KBM-7 (cell line): ENCODE measurements around the gene NALF2.

Experiments used
- DNase-seq: peaks from one replicate; pipeline ENCODE4 v3.0.0-alpha.2; 2015
- in situ Hi-C: fragments of 300-500 bp; cut with MboI; formaldehyde crosslinking; loops from 2 replicates; pipeline ENCODE4 v1.14.3; 2020; ENCODE audit warnings: low sequenced_read_pairs, low pct_unique_long_range_greater_than_20kb, mixed read lengths

NALF2 gene

DNA sequence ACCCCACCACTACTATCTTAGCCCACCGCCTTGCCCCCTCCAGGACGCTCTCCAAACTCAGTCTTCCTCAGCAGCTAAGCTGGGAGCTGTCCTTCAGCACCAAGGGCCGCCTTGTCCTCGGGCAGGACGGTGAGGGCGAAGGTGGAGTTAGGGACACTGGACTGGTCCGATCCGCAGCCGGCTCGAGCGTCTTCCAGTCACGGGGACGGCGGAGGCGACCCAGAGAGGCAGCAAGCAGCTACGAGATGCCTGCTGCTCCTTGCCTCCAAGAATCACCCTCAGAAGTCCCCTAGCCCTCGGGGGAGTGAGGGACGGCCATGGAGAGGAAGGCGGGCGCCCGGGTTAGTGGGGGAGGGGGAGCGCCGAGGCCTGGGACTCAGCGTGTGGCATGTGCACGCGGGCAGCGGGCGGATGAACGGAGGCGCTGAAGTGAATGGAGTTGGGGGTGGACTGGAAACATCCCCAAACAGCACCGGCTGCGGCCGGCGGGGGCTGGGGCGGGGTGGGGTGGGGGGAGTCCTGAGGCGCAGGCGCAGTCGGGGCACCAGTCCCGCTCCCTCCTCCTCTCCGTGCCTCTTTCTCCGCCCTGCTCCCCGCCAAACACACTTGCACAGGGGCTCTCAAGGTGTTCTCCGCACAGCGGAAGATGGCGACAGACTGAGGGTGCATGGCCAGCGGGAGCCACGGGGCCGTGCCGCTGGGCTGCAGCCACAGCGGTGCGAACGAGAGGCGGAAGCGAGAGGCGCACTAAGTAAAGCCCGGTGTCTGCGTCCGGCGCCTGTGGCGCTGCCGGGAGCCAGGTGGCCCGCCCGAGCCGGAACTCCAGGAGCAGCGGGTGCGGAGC, at the start of gene NALF2:
Gene NALF2 (plus strand): TSS at position 545 of the 844 bp plus-strand sequence. CDS start 957 bp downstream, outside the sequence.
- DNase-seq, result peak; percentile 74
- in situ Hi-C loops, result no loop called here

DNA sequence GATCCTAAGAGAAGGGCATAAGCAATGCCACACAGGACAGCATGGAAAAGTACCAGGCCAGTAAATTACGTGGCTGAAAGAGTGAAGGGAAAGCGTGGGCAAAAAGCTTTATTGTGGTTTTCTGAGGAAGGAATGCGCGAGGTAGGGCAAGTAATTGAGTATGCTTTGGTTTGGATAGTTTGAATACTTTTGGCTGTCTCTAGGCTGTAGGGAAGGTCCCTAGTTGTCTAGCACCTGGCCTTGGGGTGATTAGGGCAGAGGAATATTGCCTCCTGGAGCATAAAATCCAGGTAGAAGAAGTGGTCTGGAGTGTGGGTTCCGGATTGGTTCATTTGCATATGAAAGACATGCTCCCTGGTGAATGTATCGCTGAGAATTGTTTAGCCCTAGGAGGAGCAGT, 46.4 kb upstream of the NALF2 start:
- in situ Hi-C loops, result no loop called here
- DNase-seq, result no peak

GRCh38 chrX:69466546-69466945, 37.6 kb upstream of the NALF2 start:
- DNase-seq, result no peak
- in situ Hi-C loops, result no loop called here

DNA sequence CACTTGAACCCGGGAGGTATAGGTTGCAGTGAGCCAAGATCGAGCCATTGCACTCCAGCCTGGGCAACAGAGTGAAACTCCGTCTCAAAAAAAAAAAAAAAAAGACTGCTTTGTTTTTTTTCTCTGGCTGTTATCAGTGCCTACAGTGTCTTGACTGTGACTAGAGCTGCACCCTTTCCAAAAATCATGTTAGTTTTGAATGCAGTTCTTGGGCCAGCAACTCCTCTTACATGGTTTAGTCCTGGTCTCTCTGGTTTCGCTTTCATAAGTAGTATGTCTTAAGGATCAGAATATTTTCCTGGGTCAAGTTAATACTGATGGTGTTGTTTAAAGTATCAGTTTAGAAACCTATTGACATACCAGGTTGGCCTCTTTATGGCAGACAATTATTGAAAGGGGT, 34.2 kb upstream of the NALF2 start:
- in situ Hi-C loops, result no loop called here
- no peak for DNase-seq

- no peak for DNase-seq
- in situ Hi-C loops, result no loop called here
Observed at GRCh38 chrX:69489625-69490024, 14.5 kb upstream of the NALF2 start.

- DNase-seq, result peak; percentile 56
- in situ Hi-C loops, result no loop called here
Observed at GRCh38 chrX:69493193-69493592, 10.9 kb upstream of the NALF2 start.

DNA sequence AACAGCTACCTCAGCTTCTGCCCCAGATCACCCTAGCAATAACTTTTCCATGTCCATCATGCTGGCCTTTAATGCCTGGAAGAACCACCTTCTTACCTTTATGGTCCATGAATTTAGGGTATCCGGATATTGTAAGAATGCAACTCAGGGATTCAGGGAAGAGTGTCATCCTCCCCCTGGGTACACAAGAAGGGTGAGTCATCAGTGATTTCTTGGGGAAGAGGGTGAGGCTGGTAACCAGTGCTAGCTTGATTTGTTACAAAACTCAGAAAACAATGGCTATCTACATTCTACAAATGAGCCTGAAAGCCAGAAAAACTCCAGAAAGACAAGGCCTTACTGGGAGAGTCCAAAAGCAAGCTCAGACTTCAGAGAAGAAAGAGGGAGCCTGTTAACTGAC, 10.4 kb upstream of the NALF2 start:
- in situ Hi-C loops, result no loop called here
- no peak for DNase-seq

- DNase-seq, result no peak
- in situ Hi-C loops, result no loop called here
Observed at GRCh38 chrX:69496183-69496582, 7.9 kb upstream of the NALF2 start.

- in situ Hi-C loops, result no loop called here
- no peak for DNase-seq
Observed at GRCh38 chrX:69501429-69501828, 2.7 kb upstream of the NALF2 start.

GRCh38 chrX:69503228-69503781, 821 bp upstream of the NALF2 start:
- DNase-seq, result no peak
- in situ Hi-C loops, result no loop called here

GRCh38 chrX:69504626-69505612, 793 bp downstream of the NALF2 start:
- DNase-seq, result no peak
- in situ Hi-C loops, result no loop called here

- in situ Hi-C loops, result no loop called here
- DNase-seq, result peak; percentile 35
Observed at GRCh38 chrX:69505772-69506616, 1.9 kb downstream of the NALF2 start.

GRCh38 chrX:69506617-69507499, 2.7 kb downstream of the NALF2 start:
- in situ Hi-C loops, result no loop called here
- DNase-seq, result no peak

DNA sequence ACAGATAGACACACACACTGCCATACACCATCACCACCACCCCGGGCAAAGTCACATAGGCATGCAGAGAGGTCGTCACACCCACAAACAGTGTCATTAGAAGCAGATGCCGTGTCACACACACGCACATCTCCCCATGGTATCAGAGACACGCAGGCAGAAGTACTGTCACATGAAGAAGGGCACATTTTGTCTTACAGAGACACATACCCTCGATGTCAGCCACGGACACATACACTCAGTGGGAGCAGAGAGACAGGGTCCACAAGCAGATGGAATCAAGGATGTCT, 3.3 kb downstream of the NALF2 start:
- in situ Hi-C loops, result no loop called here
- DNase-seq, result no peak

DNA sequence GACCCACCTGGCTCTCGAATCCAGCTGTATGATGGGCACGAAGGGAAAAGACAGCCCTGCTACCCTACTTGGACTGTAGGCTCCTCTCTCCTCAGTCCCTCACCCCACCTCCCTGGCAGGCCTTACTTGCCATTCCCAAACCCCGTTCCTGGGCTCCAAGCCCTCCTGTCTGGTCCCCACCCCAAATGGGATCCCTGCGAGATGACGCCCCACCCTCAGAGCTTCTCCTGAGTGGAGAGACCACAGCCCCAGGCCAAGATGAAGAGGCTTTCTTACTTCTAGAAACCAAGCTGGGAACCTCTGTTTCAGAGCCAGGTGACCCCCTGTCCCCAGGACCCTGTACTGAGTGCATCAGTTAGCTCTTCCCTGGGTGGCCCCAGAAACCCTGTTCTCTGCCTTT, 4.5 kb downstream of the NALF2 start:
- DNase-seq, result no peak
- in situ Hi-C loops, result no loop called here

GRCh38 chrX:69510137-69510715, 6.1 kb downstream of the NALF2 start:
- in situ Hi-C loops, result no loop called here
- DNase-seq, result no peak

DNA sequence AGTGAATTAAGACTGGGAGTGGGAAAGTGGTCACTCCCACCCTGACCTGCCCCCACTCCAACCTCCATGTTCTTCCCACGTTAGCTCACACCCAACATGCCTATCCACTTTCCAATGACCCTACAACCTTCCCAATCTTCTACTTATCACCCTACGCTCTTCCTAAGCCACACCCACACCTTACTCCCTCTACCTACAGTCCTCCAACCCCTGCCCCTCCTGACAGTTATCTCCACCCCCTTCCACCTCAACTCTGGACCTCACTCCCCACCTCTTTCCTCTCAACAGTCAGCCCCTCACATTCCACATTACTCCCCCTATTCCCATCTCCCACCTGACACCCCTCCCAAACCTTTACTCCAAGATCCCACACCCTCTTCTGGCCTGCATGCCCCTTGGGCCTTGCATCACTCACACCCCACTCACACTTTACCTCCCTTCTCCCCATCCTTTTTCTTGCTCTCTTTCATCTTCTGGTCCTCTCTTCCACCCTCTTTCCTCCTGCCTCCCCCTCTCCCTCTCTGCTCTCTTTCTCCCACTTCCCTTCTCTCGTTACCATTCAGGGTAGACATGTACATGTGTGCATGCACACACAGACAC, 6.9 kb downstream of the NALF2 start:
- in situ Hi-C loops, result no loop called here
- no peak for DNase-seq
